Neural cell (in vitro differentiated cells): Measurements from ENCODE around the gene MSH3.
"Not testable (repeated sequence)": the region's sequence is repeated elsewhere in the genome, so short reads cannot be mapped to it uniquely, and the experiment has no call there.

ENCODE experiments used
- EZH2 ChIP-seq: fragments of 200-600, 300-800 bp; shearing (Covaris generic), sonication (generic); IDR thresholded peaks from 2 replicates; pipeline ENCODE4 v1.6.1; 2014; ENCODE audit warnings: antibody characterized with exemption, low read length, borderline replicate concordance, mild to moderate bottlenecking; ENCODE audit not compliant: insufficient read depth, poor library complexity, severe bottlenecking
- TAF1 ChIP-seq: IDR thresholded peaks from 2 replicates; pipeline ENCODE4 v1.6.1; 2012; ENCODE audit warnings: low read depth
- TF ChIP-seq, protein P1 (sequence below): fragments of 450-650 bp; IDR thresholded peaks from 2 replicates; pipeline ENCODE4 v1.5.1; 2014; ENCODE audit warnings: antibody characterized with exemption, mild to moderate bottlenecking, moderate library complexity; ENCODE audit not compliant: poor library complexity, severe bottlenecking

DNA sequence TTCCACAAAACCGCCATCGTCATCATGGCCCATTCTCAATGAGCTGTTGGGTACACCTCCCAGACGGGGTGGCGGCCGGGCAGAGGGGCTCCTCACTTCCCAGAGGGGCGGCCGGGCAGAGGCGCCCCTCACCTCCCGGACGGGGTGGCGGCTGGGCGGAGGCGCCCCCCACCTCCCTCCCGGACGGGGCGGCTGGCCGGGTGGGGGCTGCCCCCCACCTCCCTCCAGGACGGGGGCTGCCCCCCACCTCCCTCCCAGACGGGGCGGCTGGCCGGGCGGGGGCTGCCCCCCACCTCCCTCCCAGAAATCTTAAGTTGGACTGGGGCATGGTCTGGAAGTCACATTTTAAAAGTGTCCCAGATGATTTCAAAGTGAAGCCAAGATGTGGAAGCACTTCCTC, 169.7 kb downstream of the MSH3 start:
- TF ChIP-seq, protein P1, sequence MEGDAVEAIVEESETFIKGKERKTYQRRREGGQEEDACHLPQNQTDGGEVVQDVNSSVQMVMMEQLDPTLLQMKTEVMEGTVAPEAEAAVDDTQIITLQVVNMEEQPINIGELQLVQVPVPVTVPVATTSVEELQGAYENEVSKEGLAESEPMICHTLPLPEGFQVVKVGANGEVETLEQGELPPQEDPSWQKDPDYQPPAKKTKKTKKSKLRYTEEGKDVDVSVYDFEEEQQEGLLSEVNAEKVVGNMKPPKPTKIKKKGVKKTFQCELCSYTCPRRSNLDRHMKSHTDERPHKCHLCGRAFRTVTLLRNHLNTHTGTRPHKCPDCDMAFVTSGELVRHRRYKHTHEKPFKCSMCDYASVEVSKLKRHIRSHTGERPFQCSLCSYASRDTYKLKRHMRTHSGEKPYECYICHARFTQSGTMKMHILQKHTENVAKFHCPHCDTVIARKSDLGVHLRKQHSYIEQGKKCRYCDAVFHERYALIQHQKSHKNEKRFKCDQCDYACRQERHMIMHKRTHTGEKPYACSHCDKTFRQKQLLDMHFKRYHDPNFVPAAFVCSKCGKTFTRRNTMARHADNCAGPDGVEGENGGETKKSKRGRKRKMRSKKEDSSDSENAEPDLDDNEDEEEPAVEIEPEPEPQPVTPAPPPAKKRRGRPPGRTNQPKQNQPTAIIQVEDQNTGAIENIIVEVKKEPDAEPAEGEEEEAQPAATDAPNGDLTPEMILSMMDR: not testable (repeated sequence)
- TF ChIP-seq EZH2, TAF1: not testable (repeated sequence)
